Mucosa of descending colon (tissue), 3 donors: Measurements from ENCODE around the gene EPOP. TPM values are rescaled to one million over a fixed set of nuclear protein-coding genes. Genes with fewer than 3 reads are reported as not detected.

ENCODE experiments used
- ATAC-seq: fragments of 200-7000 bp; cut with Tn5 transposase; one replicate; pipeline ENCODE4 v1.9.1; 2020; ENCODE audit warnings: mild to moderate bottlenecking, moderate library complexity
- DNase-seq, 3 donors: peaks; one replicate each; pipeline ENCODE4 v3.0.0-alpha.2; 2020
- H3K36me3 ChIP-seq: fragments of 200-600 bp; one replicate; pipeline ENCODE4 v1.8.0; 2021; ENCODE audit warnings: low read depth, mild to moderate bottlenecking
- H3K4me1 ChIP-seq: fragments of 200-600 bp; one replicate; pipeline ENCODE4 v1.8.0; 2021; ENCODE audit warnings: low read depth, mild to moderate bottlenecking
- H3K4me3 ChIP-seq: fragments of 200-600 bp; one replicate; pipeline ENCODE4 v1.8.0; 2021; ENCODE audit warnings: mild to moderate bottlenecking
- H3K9me3 ChIP-seq: fragments of 200-600 bp; one replicate; pipeline ENCODE4 v1.8.0; 2021; ENCODE audit warnings: mild to moderate bottlenecking
- intact Hi-C, 2 donors: fragments of 100-400 bp; cut with DNase I in 1 of 2; cut with micrococcal nuclease in 1 of 2; formaldehyde crosslinking; loops; one replicate each; pipeline versions ENCODE4 v1.11.0 to v1.11.1; 2022; cut with DNase I, micrococcal nuclease
- total RNA-seq, 3 donors: library from RNA; stranded (reverse); fragmentation: NEBNext Ultra II Directional in 2 of 3; extraction: Animal tissue kit (Norgen Biotek cat#: 25700) in 2 of 3; gene quantifications; one replicate each; pipeline versions ENCODE4 v1.2.1 to v1.2.4, GENCODE V29; 2021 to 2023
- TF ChIP-seq, protein P1 (sequence below): fragments of 200-600 bp; IDR thresholded peaks from one replicate; pipeline ENCODE4 v1.8.0; 2022; ENCODE audit warnings: antibody characterized with exemption, mild to moderate bottlenecking
- donor health status: DM: no; HTN: no; CAD: no; lungs with moderate emphysema.
- donor health status: DM: no; HTN: no; CAD: no.
- donor health status: DM: no; HTN: yes; CAD: no.

Gene EPOP
- total RNA-seq, 3 donors from 2014 or later, result 0.75 to 1.1 TPM; not detected in 1

DNA sequence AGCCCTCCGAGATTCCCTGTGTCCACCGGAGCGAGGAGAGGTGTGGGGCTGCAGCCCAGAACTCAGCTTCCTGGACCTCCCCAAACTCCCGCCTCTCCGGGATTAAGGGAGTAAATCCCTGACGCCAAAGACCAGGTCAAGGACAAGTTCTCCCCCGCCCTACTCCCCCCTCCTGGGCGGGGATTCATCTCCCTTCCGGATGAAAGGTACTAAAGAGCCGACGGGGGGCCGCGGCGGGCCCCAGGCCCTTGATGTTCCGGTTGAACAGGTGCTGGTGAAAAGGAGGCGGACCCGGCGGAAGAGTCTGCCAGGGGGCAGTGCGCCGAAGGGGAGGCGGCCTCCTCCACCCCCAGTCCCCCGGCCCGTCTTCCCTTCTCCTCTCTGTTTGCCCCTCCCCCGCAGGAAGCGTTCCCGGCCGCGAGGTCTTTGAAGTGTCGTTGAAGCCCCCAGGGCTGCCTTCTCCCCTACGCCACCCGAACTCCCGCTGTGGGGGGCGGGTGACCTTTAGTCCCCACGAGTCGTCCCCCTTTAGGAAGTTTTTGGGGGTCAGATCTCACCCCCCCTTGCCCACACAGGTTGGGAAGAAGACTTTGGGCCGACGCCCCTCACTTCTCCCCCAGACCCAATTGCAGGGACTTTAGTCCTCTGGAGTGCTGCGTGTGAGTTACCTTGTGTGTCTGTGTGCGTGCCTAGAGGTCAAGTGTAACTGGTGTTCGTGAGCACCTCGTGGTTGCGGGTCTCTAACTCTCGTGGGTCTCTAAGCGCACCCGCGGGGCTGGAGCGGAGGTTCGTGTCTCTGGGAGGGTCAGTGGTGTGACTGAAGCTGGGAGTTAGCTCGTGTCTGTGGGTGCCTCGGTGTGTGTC, 29.2 kb upstream of the EPOP start:
- DNase-seq, result peak; percentile 94 to 96 (median 94)
- peak; percentile 61 for ATAC-seq
- Histone ChIP-seq H3K36me3 (no peaks in the 10 kb centered on the region), H3K4me1 (peaks cover 12% of the 10 kb centered on the region), H3K9me3 (no peaks in the 10 kb centered on the region), H3K4me3 (peak overlapping the region; percentile 61)
- intact Hi-C loops, result no loop called here
- TF ChIP-seq, protein P1, sequence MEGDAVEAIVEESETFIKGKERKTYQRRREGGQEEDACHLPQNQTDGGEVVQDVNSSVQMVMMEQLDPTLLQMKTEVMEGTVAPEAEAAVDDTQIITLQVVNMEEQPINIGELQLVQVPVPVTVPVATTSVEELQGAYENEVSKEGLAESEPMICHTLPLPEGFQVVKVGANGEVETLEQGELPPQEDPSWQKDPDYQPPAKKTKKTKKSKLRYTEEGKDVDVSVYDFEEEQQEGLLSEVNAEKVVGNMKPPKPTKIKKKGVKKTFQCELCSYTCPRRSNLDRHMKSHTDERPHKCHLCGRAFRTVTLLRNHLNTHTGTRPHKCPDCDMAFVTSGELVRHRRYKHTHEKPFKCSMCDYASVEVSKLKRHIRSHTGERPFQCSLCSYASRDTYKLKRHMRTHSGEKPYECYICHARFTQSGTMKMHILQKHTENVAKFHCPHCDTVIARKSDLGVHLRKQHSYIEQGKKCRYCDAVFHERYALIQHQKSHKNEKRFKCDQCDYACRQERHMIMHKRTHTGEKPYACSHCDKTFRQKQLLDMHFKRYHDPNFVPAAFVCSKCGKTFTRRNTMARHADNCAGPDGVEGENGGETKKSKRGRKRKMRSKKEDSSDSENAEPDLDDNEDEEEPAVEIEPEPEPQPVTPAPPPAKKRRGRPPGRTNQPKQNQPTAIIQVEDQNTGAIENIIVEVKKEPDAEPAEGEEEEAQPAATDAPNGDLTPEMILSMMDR, result no peak

DNA sequence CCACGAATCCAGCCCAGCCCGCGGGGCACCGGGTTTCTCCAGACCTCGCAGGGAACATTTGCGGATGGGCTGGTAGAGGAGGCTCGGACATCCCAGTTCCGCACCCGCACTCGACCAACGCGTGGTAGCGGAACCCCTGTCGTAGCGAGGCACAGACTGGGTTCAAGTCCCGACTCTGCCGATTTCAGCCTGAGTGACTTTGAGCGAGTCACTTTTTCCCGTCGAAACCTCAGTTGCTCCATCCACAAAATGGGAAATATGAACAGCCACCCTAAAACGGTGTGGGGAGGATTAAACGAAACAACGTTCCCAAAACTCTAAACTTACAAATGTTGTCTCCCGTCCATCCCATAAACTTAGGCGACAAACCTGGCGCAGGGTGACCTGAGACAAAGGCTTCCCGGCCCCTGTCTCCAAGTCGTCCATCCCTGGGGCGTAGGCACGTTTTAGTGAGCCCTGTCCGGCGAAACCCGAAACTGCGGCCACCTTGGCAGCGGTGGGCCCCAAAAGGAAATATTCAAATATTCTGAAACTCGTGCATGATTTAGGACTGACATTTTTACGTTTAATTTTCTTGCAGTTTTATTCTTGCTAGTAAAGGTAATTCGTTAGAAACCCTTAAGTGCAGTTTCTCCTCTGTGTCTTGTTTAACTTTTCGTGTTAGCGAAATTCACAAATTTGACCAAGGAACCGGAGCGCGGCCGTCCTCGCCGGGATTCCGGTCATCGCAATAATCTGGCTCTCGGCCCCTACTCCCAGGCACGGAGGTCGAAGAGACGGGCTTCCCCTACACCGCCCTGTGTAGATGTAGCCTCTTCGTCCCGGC, 28.4 kb upstream of the EPOP start:
- Histone ChIP-seq H3K36me3 (no peaks in the 10 kb centered on the region), H3K4me1 (peaks cover 12% of the 10 kb centered on the region), H3K4me3 (peak overlapping the region; percentile 61), H3K9me3 (no peaks in the 10 kb centered on the region)
- TF ChIP-seq, protein P1, result no peak
- intact Hi-C loops, result no loop called here
- ATAC-seq (peak; percentile 0), DNase-seq (peak; percentile 55 to 79 (median 73))

DNA sequence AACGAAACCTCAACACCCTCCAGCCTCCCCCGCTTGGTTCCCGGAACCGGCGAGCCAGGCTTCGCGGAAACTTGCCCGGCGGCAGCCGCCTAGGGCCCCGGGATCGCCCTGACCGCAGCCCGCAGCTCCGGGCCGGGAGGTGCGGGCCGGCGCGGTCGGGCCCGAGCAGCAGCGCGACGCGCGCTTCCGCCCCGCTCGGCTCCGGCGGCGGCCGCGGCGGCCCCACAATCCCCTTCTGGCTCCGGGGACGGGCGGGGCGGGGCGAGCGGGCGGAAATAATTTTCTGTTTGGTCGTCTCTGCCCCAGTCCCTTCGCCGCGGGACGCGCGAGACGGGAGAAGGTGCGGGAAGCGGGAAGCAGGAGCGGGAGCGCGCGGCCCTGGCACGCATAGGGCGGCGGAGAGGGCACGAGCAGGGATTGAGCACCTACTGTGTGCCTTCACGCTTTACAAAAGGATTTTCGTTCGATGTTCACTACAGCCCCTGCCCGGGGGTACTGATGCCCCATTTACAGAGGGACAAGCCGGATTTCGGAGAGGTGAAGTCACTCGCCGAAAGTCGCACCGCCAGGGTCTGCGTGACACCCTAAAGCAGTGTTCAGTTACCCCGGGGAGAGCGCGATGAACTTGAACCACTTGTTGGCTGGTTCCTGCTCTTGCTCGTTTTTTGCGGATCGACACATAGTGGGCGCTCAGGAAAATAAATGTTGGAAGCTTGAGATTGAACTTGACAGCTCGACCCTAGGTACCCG, 27.6 kb upstream of the EPOP start:
- DNase-seq, result peak; percentile 91 to 94 (median 94)
- peak; percentile 68 for ATAC-seq
- intact Hi-C loops, result no loop called here
- Histone ChIP-seq H3K36me3 (no peaks in the 10 kb centered on the region), H3K9me3 (no peaks in the 10 kb centered on the region), H3K4me3 (peak overlapping the region; percentile 61), H3K4me1 (peaks cover 11% of the 10 kb centered on the region)
- TF ChIP-seq, protein P1, result no peak

DNA sequence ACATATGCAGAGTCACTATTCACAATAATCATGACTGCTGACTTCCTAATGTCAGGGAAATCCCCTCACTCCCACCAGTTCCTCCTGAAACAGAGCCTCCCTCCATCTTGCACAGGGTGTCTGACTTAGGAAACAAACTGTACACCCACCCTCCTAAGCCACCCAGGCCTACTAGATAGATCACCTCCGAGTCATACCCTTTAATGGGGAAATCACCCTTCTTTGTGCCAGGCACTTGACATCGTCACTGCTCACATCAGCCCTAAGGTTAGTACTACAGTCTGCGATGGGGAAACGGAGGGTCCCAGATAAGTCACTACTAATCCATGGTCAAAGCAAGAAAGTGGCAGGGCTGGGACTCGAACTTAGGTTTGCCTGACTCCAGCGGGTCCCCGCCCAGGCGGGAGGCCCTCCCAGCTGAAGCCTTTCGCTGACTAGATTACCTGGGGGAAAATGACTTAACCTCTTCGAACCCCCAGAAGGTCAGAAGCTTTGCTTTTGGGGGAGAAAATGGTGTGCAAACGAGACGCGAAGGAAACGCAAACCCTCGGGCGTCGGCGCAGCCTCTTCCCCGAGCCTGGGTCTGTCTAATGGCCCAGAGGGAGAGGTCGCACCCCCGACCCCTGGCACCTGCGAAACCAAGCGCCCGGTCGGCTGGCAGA, 26.9 kb upstream of the EPOP start:
- no peaks in the 10 kb centered on the region for H3K36me3 ChIP-seq
- H3K4me3 ChIP-seq, result peak overlapping the region; percentile 61
- no peaks in the 10 kb centered on the region for H3K9me3 ChIP-seq
- DNase-seq, result peak in 2 of 3 donors; percentile 64 to 72
- intact Hi-C loops, result no loop called here
- peak; percentile 1 for ATAC-seq
- peaks cover 6% of the 10 kb centered on the region for H3K4me1 ChIP-seq
- TF ChIP-seq, protein P1, result no peak

DNA sequence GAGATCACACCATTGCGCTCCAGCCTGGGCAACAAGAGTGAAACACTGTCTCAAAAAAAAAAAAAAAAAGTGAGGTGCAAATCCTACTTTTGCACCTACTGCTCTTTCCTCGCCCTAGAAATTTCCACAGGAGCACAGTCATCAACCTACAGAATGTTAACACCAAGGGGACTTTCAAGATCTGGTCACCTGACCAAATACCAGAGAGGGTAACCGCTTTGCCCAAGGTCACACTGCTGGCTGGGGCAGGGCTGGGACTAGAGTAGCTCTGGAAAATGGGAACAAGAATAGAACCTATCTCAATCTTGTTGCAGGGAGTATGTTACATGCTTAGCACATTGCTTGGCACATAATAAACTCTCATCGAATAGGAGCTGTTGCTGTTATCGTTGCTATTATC, 24.0 kb upstream of the EPOP start:
- TF ChIP-seq, protein P1, result no peak

More for the DNA sequence above, 24.0 kb upstream of the EPOP start:
- no peak overlapping the region for H3K4me3 ChIP-seq
- H3K4me1 ChIP-seq, result peaks cover 11% of the 10 kb centered on the region
- H3K36me3 ChIP-seq, result no peaks in the 10 kb centered on the region
- no peaks in the 10 kb centered on the region for H3K9me3 ChIP-seq
- intact Hi-C loops, result no loop called here
- ATAC-seq (no peak), DNase-seq (no peak)
